Activated T-cell treated with anti-CD3 and anti-CD28 coated beads, Interleukin-2, amount 50 U/mL, for 4 hours (primary cell): ENCODE results near the gene BTNL9. TPM values are rescaled to one million over a fixed set of nuclear protein-coding genes. Genes with fewer than 3 reads are reported as not detected.
"Not testable (repeated sequence)": the region's sequence is repeated elsewhere in the genome, so short reads cannot be mapped to it uniquely, and the experiment has no call there.

Experiments used
- ATAC-seq, 2 donors: fragments of 200-7000 bp; cut with Tn5 transposase; one replicate each; pipeline ENCODE4 v1.10.0; 2021
- DNase-seq: peaks from one replicate; pipeline ENCODE4 v3.0.0-alpha.2; 2020
- H3K27me3 Mint-ChIP-seq: one replicate; pipeline ENCODE4 v1.8.0; 2021; ENCODE audit warnings: low read depth, mixed read lengths
- H3K36me3 Mint-ChIP-seq: one replicate; pipeline ENCODE4 v1.8.0; 2022; ENCODE audit warnings: mixed read lengths; ENCODE audit not compliant: insufficient read depth
- H3K4me1 Mint-ChIP-seq: one replicate; pipeline ENCODE4 v1.8.0; 2021; ENCODE audit warnings: low read depth, mixed read lengths
- H3K4me3 Mint-ChIP-seq: one replicate; pipeline ENCODE4 v1.8.0; 2021; ENCODE audit warnings: mild to moderate bottlenecking, moderate library complexity, mixed read lengths
- H3K9me3 Mint-ChIP-seq: one replicate; pipeline ENCODE4 v1.8.0; 2021; ENCODE audit warnings: mixed read lengths
- total RNA-seq, 3 donors: library from RNA; stranded (reverse); gene quantifications; one replicate each; pipeline ENCODE4 v1.2.1, GENCODE V29; 2021

BTNL9 gene
- total RNA-seq, 3 donors from 2014 or later = 0.13 to 0.35 TPM; not detected in 1

- Mint-ChIP-seq H3K36me3 (no peaks in the 10 kb centered on the region), H3K4me1 (no peaks in the 10 kb centered on the region), H3K9me3 (peaks cover 4% of the 10 kb centered on the region), H3K27me3 (peaks cover 23% of the 10 kb centered on the region), H3K4me3 (no peak overlapping the region)
- no peak for ATAC-seq
- no peak for DNase-seq
Measured at GRCh38 chr5:181035991-181036815, 3.9 kb upstream of the BTNL9 start.

- Mint-ChIP-seq H3K36me3 (no peaks in the 10 kb centered on the region), H3K27me3 (peaks cover 26% of the 10 kb centered on the region), H3K4me3 (no peak overlapping the region), H3K4me1 (no peaks in the 10 kb centered on the region), H3K9me3 (peaks cover 2% of the 10 kb centered on the region)
- no peak for DNase-seq
- ATAC-seq = no peak
Measured at GRCh38 chr5:181036816-181037364, 3.2 kb upstream of the BTNL9 start.

DNA sequence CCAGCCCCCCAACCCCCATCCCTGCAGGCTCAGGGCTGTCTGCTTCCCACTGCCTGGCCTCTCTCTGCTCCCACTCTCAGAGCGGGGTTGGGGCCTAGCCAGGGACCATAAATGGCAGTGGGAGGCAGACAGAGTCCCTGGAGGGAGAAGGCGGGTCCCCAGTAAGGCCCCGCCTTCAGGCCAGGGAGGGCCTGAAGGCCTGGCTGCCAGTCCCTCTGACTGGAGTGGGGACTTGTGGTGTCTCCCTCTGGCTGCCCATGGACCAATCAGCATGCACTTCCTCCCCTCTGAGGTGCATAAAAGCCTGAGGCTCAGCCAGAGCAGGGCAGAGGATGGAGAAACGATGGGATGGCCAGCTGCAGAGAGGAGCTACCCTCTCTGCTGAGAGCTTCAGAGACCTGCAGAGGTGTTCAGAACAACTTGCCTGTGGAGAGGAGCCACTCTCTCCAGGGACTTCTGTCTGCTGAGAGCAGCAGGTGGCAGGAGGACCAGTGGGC is 2.7 kb upstream of the BTNL9 start:
- no peak for ATAC-seq
- DNase-seq = no peak
- Mint-ChIP-seq H3K4me1 (no peaks in the 10 kb centered on the region), H3K4me3 (no peak overlapping the region), H3K27me3 (peaks cover 28% of the 10 kb centered on the region), H3K9me3 (no peaks in the 10 kb centered on the region), H3K36me3 (no peaks in the 10 kb centered on the region)

- no peak for ATAC-seq
- Mint-ChIP-seq H3K9me3 (no peaks in the 10 kb centered on the region), H3K36me3 (no peaks in the 10 kb centered on the region), H3K27me3 (peaks cover 46% of the 10 kb centered on the region), H3K4me1 (no peaks in the 10 kb centered on the region), H3K4me3 (no peak overlapping the region)
- no peak for DNase-seq
Measured at GRCh38 chr5:181039471-181039870, 595 bp upstream of the BTNL9 start.

- peaks cover 50% of the 10 kb centered on the region for H3K27me3 Mint-ChIP-seq
- no peaks in the 10 kb centered on the region for H3K36me3 Mint-ChIP-seq
Measured at GRCh38 chr5:181040631-181040945, 522 bp downstream of the BTNL9 start.

DNA sequence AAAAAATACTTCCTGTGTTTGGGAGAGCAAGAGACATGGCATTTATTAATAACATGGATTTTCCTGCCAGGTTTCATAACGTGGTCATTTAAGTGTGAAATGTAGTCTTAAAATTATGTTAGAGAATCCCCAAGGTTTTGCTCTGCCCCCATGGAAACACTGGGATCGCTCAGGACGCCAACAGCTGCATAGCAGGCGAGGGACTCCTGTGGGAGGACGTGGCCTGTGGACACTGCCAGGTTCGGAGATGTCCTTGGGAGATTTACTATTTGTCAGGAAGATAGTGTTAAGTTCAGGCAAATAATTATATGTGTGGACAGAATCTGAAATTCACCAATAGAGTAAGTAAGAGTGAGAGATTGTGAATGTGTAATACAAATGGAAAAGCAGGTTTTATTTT is 977 bp downstream of the BTNL9 start:
- no peaks in the 10 kb centered on the region for H3K36me3 Mint-ChIP-seq
- peaks cover 50% of the 10 kb centered on the region for H3K27me3 Mint-ChIP-seq
- H3K4me1 Mint-ChIP-seq = no peaks in the 10 kb centered on the region
- H3K4me3 Mint-ChIP-seq = no peak overlapping the region
- DNase-seq = no peak
- no peak for ATAC-seq
- no peaks in the 10 kb centered on the region for H3K9me3 Mint-ChIP-seq

More at GRCh38 chr5:181040631-181040945, 522 bp downstream of the BTNL9 start:
- H3K4me1 Mint-ChIP-seq = no peaks in the 10 kb centered on the region
- no peak overlapping the region for H3K4me3 Mint-ChIP-seq
- DNase-seq = no peak
- H3K9me3 Mint-ChIP-seq = no peaks in the 10 kb centered on the region
- ATAC-seq = no peak

DNA sequence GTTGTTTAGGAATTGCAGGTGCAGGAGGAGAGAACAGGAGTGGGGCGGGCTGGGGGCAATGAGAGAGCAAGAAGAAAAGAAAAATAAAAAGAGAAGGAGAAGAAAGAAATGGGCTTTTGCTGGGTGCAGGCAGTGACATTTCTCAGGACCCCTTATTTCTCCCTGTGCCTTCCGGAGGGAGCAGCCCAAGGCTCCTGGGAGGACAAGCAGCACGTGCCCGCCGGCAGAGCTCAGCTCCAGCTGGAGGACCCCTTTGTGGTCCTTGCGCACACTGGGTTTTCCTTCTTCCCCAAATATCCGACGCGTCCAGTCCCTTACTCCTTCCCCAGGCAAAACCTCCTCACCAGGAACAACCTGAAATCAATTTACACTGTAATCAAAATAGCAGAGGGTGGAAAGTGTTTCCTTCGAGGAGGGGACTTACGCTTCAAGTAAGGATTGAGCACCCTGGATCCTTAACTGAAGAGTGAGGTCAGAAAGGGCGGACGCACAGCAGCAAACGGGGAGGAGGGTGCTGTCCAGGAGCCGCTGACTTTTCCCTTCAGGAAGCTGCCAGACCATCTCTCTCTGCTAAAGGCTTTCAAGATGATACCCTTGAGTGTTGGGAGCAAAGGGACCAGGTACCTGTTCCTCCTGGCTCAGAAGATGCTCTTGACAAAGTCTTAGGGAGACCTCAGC is 2.1 kb downstream of the BTNL9 start:
- Mint-ChIP-seq H3K9me3 (no peaks in the 10 kb centered on the region), H3K27me3 (peaks cover 44% of the 10 kb centered on the region), H3K4me1 (no peaks in the 10 kb centered on the region), H3K4me3 (no peak overlapping the region), H3K36me3 (no peaks in the 10 kb centered on the region)
- no peak for DNase-seq
- ATAC-seq = no peak

- Mint-ChIP-seq H3K4me1 (no peaks in the 10 kb centered on the region), H3K36me3 (no peaks in the 10 kb centered on the region), H3K9me3 (no peaks in the 10 kb centered on the region), H3K27me3 (peaks cover 47% of the 10 kb centered on the region), H3K4me3 (no peak overlapping the region)
- ATAC-seq (no peak), DNase-seq (no peak)
Measured at GRCh38 chr5:181042722-181043121, 2.7 kb downstream of the BTNL9 start.

DNA sequence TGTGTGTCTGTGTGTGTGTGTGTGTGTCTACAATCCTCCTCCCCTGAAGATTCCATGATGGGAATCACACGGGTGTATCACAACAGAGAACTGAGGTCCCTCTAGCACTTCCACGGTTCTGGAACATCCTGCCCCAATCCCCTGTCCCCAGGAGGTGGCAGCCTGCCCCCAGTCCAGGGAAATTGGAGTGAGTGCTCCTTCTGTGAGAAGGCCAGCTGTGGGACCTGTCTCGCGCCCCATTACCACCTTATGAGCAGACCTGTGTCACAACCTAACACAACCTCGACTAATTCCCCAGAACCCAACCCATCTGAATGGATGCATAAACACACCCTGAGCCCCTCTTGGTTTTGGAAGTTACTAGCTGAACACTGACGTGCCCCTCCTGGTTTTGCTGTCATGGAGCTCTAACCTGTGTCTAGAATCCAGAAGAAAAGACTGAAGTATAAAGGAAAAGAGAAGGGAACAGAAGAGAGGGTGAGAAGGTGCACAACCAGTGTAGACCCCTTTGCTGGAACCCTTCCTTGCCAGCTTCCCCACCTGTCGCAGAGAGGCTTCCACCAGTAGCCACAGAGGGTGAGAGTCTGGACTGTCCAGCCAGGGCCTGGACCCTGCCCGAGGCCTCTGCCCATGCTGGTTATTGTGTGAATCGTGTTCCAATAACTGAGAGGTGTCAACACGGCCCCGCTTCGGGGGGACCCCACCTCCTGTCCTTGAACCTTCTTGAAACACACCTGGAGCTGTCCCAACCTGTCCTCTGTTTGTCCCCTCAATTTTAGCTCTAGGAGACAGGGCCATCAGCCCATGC is 3.4 kb downstream of the BTNL9 start:
- H3K4me1 Mint-ChIP-seq = no peaks in the 10 kb centered on the region
- H3K36me3 Mint-ChIP-seq = no peaks in the 10 kb centered on the region
- H3K4me3 Mint-ChIP-seq = no peak overlapping the region
- DNase-seq = no peak
- no peaks in the 10 kb centered on the region for H3K9me3 Mint-ChIP-seq
- no peak for ATAC-seq
- peaks cover 53% of the 10 kb centered on the region for H3K27me3 Mint-ChIP-seq

DNA sequence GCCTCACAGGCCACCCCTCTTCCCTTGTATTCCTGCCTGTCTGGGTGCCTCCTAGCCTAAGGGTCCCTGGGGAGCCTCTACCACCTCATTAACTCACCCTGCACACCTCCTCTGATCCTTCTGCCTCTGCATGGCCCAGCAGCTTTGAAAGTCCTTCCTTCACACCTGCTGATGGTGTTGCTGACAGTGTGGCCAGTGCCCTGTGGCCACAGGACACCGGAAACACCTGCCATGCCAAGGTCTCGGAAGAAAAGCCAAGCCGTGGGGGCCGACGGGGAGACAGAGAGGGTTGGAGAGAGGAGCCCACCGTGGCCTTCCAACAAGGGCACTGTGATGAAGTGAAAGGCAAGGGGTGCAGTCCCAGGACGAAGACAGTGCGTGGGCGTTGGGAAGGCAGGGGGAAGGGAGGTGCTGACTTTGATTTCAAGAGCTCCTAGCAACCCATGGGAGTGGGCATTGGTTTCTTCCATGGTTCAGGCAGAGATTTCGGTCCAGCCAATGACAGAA is 4.1 kb downstream of the BTNL9 start:
- Mint-ChIP-seq H3K36me3 (no peaks in the 10 kb centered on the region), H3K27me3 (peaks cover 55% of the 10 kb centered on the region), H3K4me3 (no peak overlapping the region), H3K4me1 (no peaks in the 10 kb centered on the region), H3K9me3 (no peaks in the 10 kb centered on the region)
- ATAC-seq = no peak
- no peak for DNase-seq

DNA sequence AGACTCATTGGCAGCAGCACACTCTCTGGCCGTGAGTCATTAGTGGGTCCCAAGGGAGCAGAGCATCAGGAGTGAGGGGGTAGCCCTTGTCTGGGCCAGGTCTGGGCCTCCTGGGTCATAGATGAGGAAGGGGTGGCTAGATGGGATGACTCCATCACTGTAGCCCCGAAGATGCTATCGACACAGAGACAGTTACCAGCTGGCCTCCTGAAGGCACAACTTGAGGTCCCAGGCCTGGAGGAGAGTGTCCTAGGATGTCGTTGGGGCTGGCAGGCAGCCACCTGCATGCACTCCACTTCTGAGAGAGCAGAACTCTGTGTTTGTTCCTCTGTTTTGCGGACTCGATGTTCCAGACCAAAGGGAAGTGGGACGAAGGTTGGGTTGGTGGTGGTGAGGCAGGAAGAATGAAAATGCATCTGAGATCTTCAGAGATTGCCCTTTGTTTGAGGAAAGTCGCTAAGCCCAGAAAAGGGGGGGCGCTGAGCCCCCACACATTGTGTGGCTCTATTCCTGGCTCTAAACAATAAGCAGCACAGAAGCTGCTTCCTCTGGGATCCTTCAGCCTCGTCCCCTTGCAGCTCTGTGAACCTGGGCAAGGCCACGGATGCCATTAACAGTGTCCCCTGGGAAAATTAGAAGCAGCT is 4.7 kb downstream of the BTNL9 start:
- Mint-ChIP-seq H3K27me3 (peaks cover 56% of the 10 kb centered on the region), H3K4me3 (no peak overlapping the region), H3K36me3 (no peaks in the 10 kb centered on the region), H3K9me3 (no peaks in the 10 kb centered on the region), H3K4me1 (no peaks in the 10 kb centered on the region)
- ATAC-seq (no peak), DNase-seq (no peak)

- DNase-seq (no peak), ATAC-seq (no peak)
- no peaks in the 10 kb centered on the region for H3K36me3 Mint-ChIP-seq
- no peak overlapping the region for H3K4me3 Mint-ChIP-seq
- H3K9me3 Mint-ChIP-seq = no peaks in the 10 kb centered on the region
- H3K4me1 Mint-ChIP-seq = no peaks in the 10 kb centered on the region
- H3K27me3 Mint-ChIP-seq = peaks cover 56% of the 10 kb centered on the region
Measured at GRCh38 chr5:181045316-181045715, 5.2 kb downstream of the BTNL9 start.

GRCh38 chr5:181045857-181046256 is 5.8 kb downstream of the BTNL9 start:
- not testable (repeated sequence) for H3K4me1 Mint-ChIP-seq, H3K36me3 Mint-ChIP-seq, DNase-seq, H3K4me3 Mint-ChIP-seq, H3K9me3 Mint-ChIP-seq, ATAC-seq
- H3K27me3 Mint-ChIP-seq = peaks cover 56% of the 10 kb centered on the region

- no peak overlapping the region for H3K4me3 Mint-ChIP-seq
- ATAC-seq = no peak
- H3K27me3 Mint-ChIP-seq = peaks cover 60% of the 10 kb centered on the region
- no peaks in the 10 kb centered on the region for H3K9me3 Mint-ChIP-seq
- no peaks in the 10 kb centered on the region for H3K36me3 Mint-ChIP-seq
- H3K4me1 Mint-ChIP-seq = peaks cover 5% of the 10 kb centered on the region
- no peak for DNase-seq
Measured at GRCh38 chr5:181047288-181047687, 7.2 kb downstream of the BTNL9 start.
